MM.1S (cell line): ENCODE data around the gene STK10.

Experiments used
- CTCF ChIP-seq: fragments of 300-600 bp; sonication (generic); IDR thresholded peaks from 2 replicates; pipeline ENCODE4 v1.5.1; 2016; ENCODE audit warnings: antibody characterized with exemption, low read length, mixed read lengths
- EZH2 ChIP-seq: fragments of 300-600 bp; sonication (generic); optimal IDR thresholded peaks from 2 replicates; pipeline ENCODE3; 2017; ENCODE audit warnings: low read depth, mild to moderate bottlenecking, antibody characterized with exemption, low read length, mixed read lengths

GRCh38 chr5:172077664-172078425, 110.2 kb downstream of the STK10 start:
- TF ChIP-seq CTCF = no peak
- no peak for TF ChIP-seq EZH2
